Measurements from ENCODE around the gene ATR.
"Not testable (repeated sequence)": the region's sequence is repeated elsewhere in the genome, so short reads cannot be mapped to it uniquely, and the experiment has no call there.

ATR gene

GRCh38 chr3:142592268-142592667 is 13.7 kb upstream of the ATR start:
- not testable (repeated sequence) for DNase-seq

GRCh38 chr3:142588703-142589102 is 10.2 kb upstream of the ATR start:
- no peak for DNase-seq

- DNase-seq, result no peak
Observed at GRCh38 chr3:142586803-142587406, 8.4 kb upstream of the ATR start.

- not testable (repeated sequence) for DNase-seq
Observed at GRCh38 chr3:142581070-142581469, 2.5 kb upstream of the ATR start.

GRCh38 chr3:142580061-142580423 is 1.5 kb upstream of the ATR start:
- no peak for DNase-seq

- DNase-seq, result no peak
Observed at GRCh38 chr3:142577696-142578328, 721 bp downstream of the ATR start.

- no peak for DNase-seq
Observed at GRCh38 chr3:142576792-142577191, 1.7 kb downstream of the ATR start.

GRCh38 chr3:142574665-142575064 is 3.9 kb downstream of the ATR start:
- DNase-seq, result no peak

GRCh38 chr3:142574223-142574622 is 4.3 kb downstream of the ATR start:
- not testable (repeated sequence) for DNase-seq

GRCh38 chr3:142569422-142569821 is 9.1 kb downstream of the ATR start:
- DNase-seq, result not testable (repeated sequence)

GRCh38 chr3:142568393-142569017 is 10.0 kb downstream of the ATR start:
- DNase-seq, result no peak

GRCh38 chr3:142566096-142566495 is 12.4 kb downstream of the ATR start:
- DNase-seq, result no peak

- DNase-seq, result no peak
Observed at GRCh38 chr3:142563496-142563997, 15.0 kb downstream of the ATR start.

GRCh38 chr3:142560118-142560517 is 18.4 kb downstream of the ATR start:
- no peak for DNase-seq

GRCh38 chr3:142553741-142554140 is 24.8 kb downstream of the ATR start:
- no peak for DNase-seq

- not testable (repeated sequence) for DNase-seq
Observed at GRCh38 chr3:142552579-142552978, 26.0 kb downstream of the ATR start.

- no peak for DNase-seq
Observed at GRCh38 chr3:142549986-142550385, 28.5 kb downstream of the ATR start.

- no peak for DNase-seq
Observed at GRCh38 chr3:142543307-142543706, 35.2 kb downstream of the ATR start.

- DNase-seq, result no peak
Observed at GRCh38 chr3:142542054-142542453, 36.5 kb downstream of the ATR start.

GRCh38 chr3:142536519-142536918 is 42.0 kb downstream of the ATR start:
- DNase-seq, result no peak

- DNase-seq, result no peak
Observed at GRCh38 chr3:142534543-142534942, 44.0 kb downstream of the ATR start.

GRCh38 chr3:142530296-142530695 is 48.2 kb downstream of the ATR start:
- no peak for DNase-seq

GRCh38 chr3:142523921-142524566 is 54.5 kb downstream of the ATR start:
- no peak for DNase-seq

GRCh38 chr3:142509079-142509478 is 69.5 kb downstream of the ATR start:
- DNase-seq, result no peak

All from stimulated activated CD8-positive, alpha-beta memory T cell treated with anti-CD3 and anti-CD28 coated beads, Interleukin-4, amount 100 ng/mL, for 48 hours (primary cell).